ENCODE results near the gene EPB41L2. TPM values are rescaled to one million over a fixed set of nuclear protein-coding genes. Genes with fewer than 3 reads are reported as not detected.

The EPB41L2 gene
- total and polyA plus RNA-seq, 2 experiments from 2014 or later, result 76.2 to 91.7 TPM

DNA sequence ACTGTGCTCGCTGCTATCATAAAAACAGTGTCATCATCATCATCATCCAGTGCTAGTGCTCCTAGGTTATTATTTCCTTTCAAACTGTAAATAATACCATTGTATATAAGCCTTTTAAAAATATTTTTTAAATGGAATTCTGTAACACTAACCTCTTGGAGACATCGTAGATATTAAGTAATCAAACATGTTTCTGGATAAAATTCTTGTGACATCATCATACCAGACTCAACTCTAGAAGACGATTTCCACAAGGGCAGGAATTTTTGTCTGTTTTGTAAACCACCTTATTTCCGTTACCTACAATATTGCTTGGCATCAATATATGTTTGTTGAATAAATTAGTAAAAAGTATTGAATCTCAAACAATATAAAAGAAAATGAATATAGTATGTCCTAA lies 40.4 kb downstream of the EPB41L2 start (continued):
- TF ChIP-seq, protein P1, sequence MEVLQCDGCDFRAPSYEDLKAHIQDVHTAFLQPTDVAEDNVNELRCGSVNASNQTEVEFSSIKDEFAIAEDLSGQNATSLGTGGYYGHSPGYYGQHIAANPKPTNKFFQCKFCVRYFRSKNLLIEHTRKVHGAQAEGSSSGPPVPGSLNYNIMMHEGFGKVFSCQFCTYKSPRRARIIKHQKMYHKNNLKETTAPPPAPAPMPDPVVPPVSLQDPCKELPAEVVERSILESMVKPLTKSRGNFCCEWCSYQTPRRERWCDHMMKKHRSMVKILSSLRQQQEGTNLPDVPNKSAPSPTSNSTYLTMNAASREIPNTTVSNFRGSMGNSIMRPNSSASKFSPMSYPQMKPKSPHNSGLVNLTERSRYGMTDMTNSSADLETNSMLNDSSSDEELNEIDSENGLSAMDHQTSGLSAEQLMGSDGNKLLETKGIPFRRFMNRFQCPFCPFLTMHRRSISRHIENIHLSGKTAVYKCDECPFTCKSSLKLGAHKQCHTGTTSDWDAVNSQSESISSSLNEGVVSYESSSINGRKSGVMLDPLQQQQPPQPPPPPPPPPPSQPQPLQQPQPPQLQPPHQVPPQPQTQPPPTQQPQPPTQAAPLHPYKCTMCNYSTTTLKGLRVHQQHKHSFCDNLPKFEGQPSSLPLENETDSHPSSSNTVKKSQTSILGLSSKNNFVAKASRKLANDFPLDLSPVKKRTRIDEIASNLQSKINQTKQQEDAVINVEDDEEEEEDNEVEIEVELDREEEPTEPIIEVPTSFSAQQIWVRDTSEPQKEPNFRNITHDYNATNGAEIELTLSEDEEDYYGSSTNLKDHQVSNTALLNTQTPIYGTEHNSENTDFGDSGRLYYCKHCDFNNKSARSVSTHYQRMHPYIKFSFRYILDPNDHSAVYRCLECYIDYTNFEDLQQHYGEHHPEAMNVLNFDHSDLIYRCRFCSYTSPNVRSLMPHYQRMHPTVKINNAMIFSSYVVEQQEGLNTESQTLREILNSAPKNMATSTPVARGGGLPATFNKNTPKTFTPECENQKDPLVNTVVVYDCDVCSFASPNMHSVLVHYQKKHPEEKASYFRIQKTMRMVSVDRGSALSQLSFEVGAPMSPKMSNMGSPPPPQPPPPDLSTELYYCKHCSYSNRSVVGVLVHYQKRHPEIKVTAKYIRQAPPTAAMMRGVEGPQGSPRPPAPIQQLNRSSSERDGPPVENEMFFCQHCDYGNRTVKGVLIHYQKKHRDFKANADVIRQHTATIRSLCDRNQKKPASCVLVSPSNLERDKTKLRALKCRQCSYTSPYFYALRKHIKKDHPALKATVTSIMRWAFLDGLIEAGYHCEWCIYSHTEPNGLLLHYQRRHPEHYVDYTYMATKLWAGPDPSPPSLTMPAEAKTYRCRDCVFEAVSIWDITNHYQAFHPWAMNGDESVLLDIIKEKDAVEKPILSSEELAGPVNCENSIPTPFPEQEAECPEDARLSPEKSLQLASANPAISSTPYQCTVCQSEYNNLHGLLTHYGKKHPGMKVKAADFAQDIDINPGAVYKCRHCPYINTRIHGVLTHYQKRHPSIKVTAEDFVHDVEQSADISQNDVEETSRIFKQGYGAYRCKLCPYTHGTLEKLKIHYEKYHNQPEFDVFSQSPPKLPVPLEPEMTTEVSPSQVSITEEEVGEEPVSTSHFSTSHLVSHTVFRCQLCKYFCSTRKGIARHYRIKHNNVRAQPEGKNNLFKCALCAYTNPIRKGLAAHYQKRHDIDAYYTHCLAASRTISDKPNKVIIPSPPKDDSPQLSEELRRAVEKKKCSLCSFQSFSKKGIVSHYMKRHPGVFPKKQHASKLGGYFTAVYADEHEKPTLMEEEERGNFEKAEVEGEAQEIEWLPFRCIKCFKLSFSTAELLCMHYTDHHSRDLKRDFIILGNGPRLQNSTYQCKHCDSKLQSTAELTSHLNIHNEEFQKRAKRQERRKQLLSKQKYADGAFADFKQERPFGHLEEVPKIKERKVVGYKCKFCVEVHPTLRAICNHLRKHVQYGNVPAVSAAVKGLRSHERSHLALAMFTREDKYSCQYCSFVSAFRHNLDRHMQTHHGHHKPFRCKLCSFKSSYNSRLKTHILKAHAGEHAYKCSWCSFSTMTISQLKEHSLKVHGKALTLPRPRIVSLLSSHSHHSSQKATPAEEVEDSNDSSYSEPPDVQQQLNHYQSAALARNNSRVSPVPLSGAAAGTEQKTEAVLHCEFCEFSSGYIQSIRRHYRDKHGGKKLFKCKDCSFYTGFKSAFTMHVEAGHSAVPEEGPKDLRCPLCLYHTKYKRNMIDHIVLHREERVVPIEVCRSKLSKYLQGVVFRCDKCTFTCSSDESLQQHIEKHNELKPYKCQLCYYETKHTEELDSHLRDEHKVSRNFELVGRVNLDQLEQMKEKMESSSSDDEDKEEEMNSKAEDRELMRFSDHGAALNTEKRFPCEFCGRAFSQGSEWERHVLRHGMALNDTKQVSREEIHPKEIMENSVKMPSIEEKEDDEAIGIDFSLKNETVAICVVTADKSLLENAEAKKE (CRISPR knock-in tag; IDR thresholded peaks at IDR 0.05), result no peak
- TF ChIP-seq POLR2AphosphoS5 (IDR thresholded peaks at IDR 0.05; ENCODE audit: low read depth) (no peak), ETS1 (IDR thresholded peaks at IDR 0.05) (no peak), EZH2 (IDR thresholded peaks at IDR 0.05; ENCODE audit: low read depth, unreplicated experiment) (no peak)
- TF ChIP-seq, protein P2, sequence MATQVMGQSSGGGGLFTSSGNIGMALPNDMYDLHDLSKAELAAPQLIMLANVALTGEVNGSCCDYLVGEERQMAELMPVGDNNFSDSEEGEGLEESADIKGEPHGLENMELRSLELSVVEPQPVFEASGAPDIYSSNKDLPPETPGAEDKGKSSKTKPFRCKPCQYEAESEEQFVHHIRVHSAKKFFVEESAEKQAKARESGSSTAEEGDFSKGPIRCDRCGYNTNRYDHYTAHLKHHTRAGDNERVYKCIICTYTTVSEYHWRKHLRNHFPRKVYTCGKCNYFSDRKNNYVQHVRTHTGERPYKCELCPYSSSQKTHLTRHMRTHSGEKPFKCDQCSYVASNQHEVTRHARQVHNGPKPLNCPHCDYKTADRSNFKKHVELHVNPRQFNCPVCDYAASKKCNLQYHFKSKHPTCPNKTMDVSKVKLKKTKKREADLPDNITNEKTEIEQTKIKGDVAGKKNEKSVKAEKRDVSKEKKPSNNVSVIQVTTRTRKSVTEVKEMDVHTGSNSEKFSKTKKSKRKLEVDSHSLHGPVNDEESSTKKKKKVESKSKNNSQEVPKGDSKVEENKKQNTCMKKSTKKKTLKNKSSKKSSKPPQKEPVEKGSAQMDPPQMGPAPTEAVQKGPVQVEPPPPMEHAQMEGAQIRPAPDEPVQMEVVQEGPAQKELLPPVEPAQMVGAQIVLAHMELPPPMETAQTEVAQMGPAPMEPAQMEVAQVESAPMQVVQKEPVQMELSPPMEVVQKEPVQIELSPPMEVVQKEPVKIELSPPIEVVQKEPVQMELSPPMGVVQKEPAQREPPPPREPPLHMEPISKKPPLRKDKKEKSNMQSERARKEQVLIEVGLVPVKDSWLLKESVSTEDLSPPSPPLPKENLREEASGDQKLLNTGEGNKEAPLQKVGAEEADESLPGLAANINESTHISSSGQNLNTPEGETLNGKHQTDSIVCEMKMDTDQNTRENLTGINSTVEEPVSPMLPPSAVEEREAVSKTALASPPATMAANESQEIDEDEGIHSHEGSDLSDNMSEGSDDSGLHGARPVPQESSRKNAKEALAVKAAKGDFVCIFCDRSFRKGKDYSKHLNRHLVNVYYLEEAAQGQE (IDR thresholded peaks at IDR 0.05; ENCODE audit: unreplicated experiment), result no peak

All from GM23338 (cell line).